DND-41 (cell line): ENCODE data around the gene AMFR.

Experiments
- CTCF ChIP-seq: IDR thresholded peaks from 2 replicates; pipeline ENCODE4 v1.5.1; 2012; ENCODE audit warnings: borderline replicate concordance, low read length, moderate library complexity, mild to moderate bottlenecking; ENCODE audit not compliant: poor library complexity, severe bottlenecking; ENCODE audit errors: extremely low read depth
- EZH2 ChIP-seq: IDR thresholded peaks from 3 replicates; pipeline ENCODE4 v1.6.1; 2012; ENCODE audit warnings: borderline replicate concordance, low read depth, mild to moderate bottlenecking, moderate library complexity, low read length, inconsistent platforms; ENCODE audit not compliant: severe bottlenecking

DNA sequence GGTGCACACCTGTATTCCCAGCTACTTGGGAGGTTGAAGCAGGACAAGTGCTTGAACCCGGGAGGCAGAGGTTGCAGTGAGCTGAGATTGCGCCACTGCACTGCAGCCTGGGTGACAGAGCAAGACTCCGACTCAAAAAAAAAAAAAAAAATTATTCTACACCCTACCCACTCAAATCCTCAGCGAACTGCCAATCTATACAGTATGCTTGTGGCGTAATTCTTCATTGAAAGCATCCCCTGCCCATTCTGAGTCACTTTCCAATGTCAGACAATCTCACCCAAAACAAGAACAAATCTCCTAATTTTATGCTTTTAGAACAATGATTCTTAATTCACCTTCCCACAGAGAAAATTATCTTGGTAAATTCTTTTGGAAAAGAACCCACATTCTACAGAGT, 12.0 kb downstream of the AMFR start:
- TF ChIP-seq EZH2 (no peak), CTCF (no peak)
